ENCODE measurements around the gene RALGAPA2.

DNA sequence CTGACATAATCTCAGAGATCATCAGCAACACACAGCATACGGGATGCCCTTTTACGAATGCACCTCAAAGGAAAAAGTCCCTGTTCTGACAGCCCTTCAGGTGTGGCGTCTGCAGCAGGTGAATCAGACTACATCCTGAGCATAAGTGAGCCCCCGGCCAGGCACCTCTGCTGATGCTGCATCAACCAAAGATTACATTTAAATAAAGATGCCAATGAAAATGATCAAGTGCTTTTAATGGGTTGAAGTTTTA lies 285.9 kb downstream of the RALGAPA2 start:
- TF ChIP-seq, protein P1, sequence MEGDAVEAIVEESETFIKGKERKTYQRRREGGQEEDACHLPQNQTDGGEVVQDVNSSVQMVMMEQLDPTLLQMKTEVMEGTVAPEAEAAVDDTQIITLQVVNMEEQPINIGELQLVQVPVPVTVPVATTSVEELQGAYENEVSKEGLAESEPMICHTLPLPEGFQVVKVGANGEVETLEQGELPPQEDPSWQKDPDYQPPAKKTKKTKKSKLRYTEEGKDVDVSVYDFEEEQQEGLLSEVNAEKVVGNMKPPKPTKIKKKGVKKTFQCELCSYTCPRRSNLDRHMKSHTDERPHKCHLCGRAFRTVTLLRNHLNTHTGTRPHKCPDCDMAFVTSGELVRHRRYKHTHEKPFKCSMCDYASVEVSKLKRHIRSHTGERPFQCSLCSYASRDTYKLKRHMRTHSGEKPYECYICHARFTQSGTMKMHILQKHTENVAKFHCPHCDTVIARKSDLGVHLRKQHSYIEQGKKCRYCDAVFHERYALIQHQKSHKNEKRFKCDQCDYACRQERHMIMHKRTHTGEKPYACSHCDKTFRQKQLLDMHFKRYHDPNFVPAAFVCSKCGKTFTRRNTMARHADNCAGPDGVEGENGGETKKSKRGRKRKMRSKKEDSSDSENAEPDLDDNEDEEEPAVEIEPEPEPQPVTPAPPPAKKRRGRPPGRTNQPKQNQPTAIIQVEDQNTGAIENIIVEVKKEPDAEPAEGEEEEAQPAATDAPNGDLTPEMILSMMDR (IDR thresholded peaks at IDR 0.05; ENCODE audit: insufficient read depth, low read length): no peak
- TF ChIP-seq REST (IDR thresholded peaks at IDR 0.05; ENCODE audit: insufficient replicate concordance, low read depth) (no peak), POLR2AphosphoS5 (IDR thresholded peaks at IDR 0.05; ENCODE audit: low read depth) (no peak)

Data from HL-60 (cell line).